ENCODE results near the gene ALG1. TPM values are rescaled to one million over a fixed set of nuclear protein-coding genes. Genes with fewer than 3 reads are reported as not detected.

ALG1 gene
- total and polyA plus RNA-seq, 2 of the 13 experiments (the other 11 are each of a cell fraction or from before 2014, with no cell fraction given) = 43.3 to 75.6 TPM

GRCh38 chr16:5056352-5056751 is 15.3 kb upstream of the ALG1 start (continued):
- TF ChIP-seq, protein P1, sequence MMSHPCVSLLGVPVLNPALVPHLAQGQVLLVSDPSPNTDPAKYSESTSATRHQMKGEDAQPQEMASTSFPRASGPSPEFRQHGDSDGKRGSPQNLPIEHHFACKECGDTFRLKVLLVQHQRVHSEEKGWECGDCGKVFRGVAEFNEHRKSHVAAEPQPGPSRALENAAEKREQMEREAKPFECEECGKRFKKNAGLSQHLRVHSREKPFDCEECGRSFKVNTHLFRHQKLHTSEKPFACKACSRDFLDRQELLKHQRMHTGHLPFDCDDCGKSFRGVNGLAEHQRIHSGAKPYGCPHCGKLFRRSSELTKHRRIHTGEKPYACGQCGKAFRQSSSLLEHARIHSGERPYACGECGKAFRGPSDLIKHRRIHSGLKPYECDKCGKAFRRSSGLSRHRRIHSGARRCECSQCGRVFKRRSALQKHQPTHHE (CRISPR knock-in tag; IDR thresholded peaks at IDR 0.05; ENCODE audit: borderline replicate concordance) = no peak
- no peak for TF ChIP-seq RARG (CRISPR knock-in tag; IDR thresholded peaks at IDR 0.05; ENCODE audit: low read depth)
- TF ChIP-seq ZSCAN12 (CRISPR knock-in tag; IDR thresholded peaks at IDR 0.05) = no peak
- TF ChIP-seq, protein P2, sequence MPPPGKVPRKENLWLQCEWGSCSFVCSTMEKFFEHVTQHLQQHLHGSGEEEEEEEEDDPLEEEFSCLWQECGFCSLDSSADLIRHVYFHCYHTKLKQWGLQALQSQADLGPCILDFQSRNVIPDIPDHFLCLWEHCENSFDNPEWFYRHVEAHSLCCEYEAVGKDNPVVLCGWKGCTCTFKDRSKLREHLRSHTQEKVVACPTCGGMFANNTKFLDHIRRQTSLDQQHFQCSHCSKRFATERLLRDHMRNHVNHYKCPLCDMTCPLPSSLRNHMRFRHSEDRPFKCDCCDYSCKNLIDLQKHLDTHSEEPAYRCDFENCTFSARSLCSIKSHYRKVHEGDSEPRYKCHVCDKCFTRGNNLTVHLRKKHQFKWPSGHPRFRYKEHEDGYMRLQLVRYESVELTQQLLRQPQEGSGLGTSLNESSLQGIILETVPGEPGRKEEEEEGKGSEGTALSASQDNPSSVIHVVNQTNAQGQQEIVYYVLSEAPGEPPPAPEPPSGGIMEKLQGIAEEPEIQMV (CRISPR knock-in tag; IDR thresholded peaks at IDR 0.05; ENCODE audit: low read depth) = no peak
- TF ChIP-seq MLX (CRISPR knock-in tag; IDR thresholded peaks at IDR 0.05) = no peak
- no peak for TF ChIP-seq FOXA1 (IDR thresholded peaks at IDR 0.05)
- no peak for TF ChIP-seq FOXA1 (CRISPR knock-in tag; IDR thresholded peaks at IDR 0.05)
- TF ChIP-seq SMARCE1 (IDR thresholded peaks at IDR 0.05; ENCODE audit: borderline replicate concordance) = no peak
- TF ChIP-seq ZFAT (CRISPR knock-in tag; conservative IDR thresholded peaks at IDR 0.05) = 0 out of 2 replicates have a peak, but pooled peaks have one; percentile 41
- TF ChIP-seq EZH2 (conservative IDR thresholded peaks at IDR 0.05; ENCODE audit: low read depth, low read length) = no peak
- TF ChIP-seq IKZF4 (CRISPR knock-in tag; IDR thresholded peaks at IDR 0.05; ENCODE audit: borderline replicate concordance, low read depth, not compliant biosample characterization) = no peak
- TF ChIP-seq, protein P3, sequence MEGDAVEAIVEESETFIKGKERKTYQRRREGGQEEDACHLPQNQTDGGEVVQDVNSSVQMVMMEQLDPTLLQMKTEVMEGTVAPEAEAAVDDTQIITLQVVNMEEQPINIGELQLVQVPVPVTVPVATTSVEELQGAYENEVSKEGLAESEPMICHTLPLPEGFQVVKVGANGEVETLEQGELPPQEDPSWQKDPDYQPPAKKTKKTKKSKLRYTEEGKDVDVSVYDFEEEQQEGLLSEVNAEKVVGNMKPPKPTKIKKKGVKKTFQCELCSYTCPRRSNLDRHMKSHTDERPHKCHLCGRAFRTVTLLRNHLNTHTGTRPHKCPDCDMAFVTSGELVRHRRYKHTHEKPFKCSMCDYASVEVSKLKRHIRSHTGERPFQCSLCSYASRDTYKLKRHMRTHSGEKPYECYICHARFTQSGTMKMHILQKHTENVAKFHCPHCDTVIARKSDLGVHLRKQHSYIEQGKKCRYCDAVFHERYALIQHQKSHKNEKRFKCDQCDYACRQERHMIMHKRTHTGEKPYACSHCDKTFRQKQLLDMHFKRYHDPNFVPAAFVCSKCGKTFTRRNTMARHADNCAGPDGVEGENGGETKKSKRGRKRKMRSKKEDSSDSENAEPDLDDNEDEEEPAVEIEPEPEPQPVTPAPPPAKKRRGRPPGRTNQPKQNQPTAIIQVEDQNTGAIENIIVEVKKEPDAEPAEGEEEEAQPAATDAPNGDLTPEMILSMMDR (CRISPR knock-in tag; IDR thresholded peaks at IDR 0.05) = peak; percentile 90
- peak; percentile 30; the same call in 1 of the 2 replicates for TF ChIP-seq IRF2 (CRISPR knock-in tag; IDR thresholded peaks at IDR 0.05)
- no peak for TF ChIP-seq FOXK2 (IDR thresholded peaks at IDR 0.05)
- no peak for TF ChIP-seq ZNF713 (CRISPR knock-in tag; IDR thresholded peaks at IDR 0.05)
- TF ChIP-seq GTF2F1 (IDR thresholded peaks at IDR 0.05; ENCODE audit: low read length) = no peak
- TF ChIP-seq, protein P4, sequence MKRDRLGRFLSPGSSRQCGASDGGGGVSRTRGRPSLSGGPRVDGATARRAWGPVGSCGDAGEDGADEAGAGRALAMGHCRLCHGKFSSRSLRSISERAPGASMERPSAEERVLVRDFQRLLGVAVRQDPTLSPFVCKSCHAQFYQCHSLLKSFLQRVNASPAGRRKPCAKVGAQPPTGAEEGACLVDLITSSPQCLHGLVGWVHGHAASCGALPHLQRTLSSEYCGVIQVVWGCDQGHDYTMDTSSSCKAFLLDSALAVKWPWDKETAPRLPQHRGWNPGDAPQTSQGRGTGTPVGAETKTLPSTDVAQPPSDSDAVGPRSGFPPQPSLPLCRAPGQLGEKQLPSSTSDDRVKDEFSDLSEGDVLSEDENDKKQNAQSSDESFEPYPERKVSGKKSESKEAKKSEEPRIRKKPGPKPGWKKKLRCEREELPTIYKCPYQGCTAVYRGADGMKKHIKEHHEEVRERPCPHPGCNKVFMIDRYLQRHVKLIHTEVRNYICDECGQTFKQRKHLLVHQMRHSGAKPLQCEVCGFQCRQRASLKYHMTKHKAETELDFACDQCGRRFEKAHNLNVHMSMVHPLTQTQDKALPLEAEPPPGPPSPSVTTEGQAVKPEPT (CRISPR knock-in tag; IDR thresholded peaks at IDR 0.05; ENCODE audit: low read depth) = no peak
- no peak for TF ChIP-seq NRL (CRISPR knock-in tag; IDR thresholded peaks at IDR 0.05; ENCODE audit: borderline replicate concordance)
- no peak for TF ChIP-seq SALL2 (CRISPR knock-in tag; IDR thresholded peaks at IDR 0.05)
- TF ChIP-seq ATRX (CRISPR knock-in tag; IDR thresholded peaks at IDR 0.05; ENCODE audit: borderline replicate concordance) = no peak
- no peak for TF ChIP-seq REPIN1 (CRISPR knock-in tag; IDR thresholded peaks at IDR 0.05; ENCODE audit: borderline replicate concordance, low read depth)
- no peak for TF ChIP-seq ZNF878 (CRISPR knock-in tag; IDR thresholded peaks at IDR 0.05)
- no peak for TF ChIP-seq YY1 (IDR thresholded peaks at IDR 0.05; ENCODE audit: insufficient read depth, insufficient replicate concordance, low read depth, low read length)
